Colon (tissue), 2 donors: ENCODE data around the gene ERG28.
"Not testable (repeated sequence)": the region's sequence is repeated elsewhere in the genome, so short reads cannot be mapped to it uniquely, and the experiment has no call there.

Source experiments
- FAIRE-seq: peaks from 2 replicates; lab custom pipeline; 2012; peaks lifted over from hg19 to GRCh38; lab: Jason Lieb, UNC
- donor health status: control.
- donor health status: control.

ERG28 gene

DNA sequence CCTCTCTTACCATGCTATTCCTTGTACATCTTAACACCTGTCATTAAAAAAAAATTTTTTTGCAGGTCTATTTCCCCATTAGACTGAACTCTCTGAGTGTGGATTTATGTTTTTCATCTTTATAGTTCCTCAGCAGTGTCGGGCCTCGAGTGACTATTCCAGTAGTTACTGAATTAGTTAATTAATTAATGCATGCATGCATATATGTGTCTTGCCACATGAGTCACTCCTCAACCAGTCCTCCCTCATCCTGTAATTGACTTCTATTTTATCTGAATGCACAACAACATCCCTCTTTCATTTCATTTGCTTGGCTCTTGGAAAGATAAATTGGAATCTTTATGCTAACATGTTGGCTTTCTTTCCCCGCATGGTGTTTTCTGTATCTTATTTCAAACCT is 35.6 kb downstream of the ERG28 start:
- FAIRE-seq: no peak

DNA sequence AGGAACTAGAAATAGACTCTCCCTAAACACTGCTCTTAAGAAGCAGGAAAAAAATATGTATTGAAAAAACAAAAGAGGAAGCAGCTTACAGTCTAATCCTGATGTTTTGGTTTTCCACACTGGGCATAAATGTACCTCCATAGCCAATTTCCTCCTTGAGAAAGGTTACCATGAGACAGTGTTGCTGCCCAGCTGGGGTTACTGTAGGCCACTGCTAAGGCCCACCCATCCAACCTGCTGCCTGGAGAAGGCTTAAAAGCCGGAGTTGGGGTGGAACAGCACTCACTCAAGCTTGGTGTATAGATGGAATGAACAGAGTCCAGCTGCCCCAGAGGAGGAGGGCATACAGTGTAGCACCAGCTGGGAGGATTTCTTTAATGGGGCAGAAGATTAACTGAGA is 41.1 kb downstream of the ERG28 start:
- FAIRE-seq: no peak

DNA sequence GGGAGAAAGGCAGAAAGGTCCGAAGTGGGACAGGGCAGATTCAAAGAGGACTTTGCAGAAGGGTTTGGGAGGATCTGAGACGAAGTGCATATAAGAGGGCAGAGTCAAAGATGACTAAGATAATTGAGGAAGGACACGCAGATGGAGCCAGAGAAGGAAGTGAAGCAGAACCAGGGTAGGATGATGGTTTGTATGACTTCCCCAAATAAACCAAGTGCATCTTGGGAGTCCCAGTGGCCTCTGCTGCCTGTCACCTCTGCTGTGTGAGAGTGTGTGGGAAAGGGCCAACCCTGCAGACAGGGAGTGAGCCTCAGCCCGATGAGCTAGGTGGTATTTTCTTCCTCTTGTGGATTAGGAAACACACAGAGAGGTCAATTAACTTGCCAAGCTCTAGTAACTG is 45.5 kb downstream of the ERG28 start:
- FAIRE-seq: no peak

DNA sequence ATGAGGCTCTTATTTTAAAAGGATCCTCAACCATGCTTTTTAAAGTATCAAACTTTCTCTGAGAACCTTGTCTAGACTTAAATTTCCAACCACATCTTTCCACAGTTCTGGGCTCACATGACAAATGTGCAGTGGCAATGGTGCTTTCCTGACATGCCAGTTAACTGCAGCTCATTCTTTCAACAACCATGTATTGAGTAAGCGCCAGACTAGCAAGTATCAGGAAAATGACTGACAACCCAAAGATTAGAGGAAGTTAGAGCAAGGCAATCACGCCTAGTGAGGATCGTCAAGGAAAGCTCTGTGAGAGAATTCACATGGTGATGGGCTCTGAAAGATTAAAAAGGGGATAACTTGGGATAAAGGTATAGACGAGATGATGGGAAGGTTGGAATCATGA is 46.5 kb downstream of the ERG28 start:
- FAIRE-seq: no peak

DNA sequence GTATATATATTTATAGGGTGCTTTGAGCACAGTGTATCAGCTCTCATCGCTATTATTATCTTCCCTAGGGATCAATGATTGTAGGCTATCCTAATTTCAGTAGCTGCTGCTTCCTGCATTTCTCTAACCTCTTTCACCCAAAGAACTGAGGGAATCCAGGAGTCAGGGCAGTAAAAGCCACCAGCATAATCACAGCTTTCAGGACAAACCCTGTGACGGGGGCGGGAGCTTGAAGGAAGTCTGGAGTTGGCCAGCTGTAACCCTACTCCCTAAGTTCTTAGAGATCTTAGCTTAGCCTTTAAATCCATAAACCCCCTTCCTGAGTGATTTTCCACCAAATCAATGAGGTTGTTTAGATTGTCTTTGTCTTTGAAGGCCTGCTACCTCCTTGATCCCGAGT is 48.5 kb downstream of the ERG28 start:
- FAIRE-seq: no peak

DNA sequence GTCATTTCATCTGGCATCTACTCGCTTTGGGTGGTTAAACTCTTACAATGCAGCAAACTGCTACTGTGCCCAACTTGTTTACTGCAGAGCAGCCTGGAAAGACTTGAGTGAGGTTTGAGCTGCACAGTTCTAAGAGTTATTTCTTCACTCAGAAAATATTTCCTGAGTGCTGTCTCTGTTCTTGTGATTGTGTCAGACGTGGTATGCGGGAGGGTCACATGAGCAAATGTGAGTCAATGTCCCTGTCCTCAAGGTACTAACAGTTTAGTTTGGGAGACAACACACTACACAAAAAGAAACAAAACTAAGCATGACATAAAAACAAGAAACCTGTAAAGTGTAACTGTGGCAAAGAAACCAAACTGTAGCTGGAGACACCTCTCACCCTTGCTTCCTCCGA is 49.8 kb downstream of the ERG28 start:
- FAIRE-seq: no peak

DNA sequence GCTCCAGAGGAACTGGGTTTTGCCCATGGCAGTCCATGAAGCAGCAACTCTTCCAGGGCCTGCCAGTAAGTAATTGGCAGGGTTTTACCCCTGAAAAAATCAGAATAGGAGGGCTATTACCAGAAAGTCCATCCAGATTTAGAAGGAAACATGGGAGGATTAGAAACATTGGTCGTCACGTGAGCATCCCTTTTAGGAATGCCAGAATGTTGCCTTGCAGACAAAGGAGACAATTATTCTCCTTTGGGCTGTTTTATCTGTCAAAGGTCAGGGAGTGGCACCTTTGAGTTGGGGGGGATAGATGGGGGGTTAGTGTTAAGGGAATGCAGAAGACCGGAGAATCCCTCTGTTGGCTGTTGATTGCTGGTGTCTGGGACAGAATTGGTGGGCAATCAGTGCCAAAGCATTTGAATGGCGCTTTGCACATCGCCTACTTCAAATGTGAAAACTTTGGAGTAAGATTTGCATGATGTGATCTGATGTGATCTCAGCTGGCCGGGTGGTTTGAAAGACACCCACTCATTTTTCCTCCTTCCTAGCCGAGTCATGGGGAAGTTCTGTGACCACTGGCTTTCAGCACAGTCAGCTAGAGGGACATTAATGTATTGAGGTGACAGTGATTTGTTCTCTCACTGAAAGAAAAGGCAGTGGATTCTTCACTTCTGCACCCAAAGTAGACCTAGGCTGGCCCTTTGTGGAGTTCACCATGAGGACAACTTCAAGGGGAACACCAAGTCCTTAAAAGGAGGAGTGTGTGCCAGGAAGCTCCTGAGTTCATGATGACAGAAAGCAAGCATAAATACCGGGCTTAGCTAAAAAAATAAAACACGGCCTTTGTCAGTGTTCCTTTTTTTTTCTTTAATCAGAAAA is 50.8 kb downstream of the ERG28 start:
- no peak for FAIRE-seq

DNA sequence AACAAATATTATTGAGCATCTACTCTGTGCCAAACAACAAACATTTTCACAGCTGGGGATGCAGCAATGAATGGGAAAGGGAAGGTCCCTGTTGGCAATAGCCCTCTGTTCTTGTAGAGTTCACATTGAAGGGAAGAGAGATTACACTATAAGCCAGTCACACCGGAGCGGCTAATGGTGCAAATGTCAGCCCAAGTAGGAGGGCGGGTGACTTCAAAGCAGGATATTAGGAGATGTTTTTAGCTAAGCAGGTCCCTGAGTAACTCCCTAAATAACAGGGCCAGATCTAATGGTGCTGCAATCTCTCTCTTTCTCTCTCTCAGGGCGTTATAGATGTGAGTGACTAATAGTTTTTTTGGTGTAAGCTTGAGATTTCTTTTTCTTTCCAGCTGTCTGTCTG is 51.6 kb downstream of the ERG28 start:
- FAIRE-seq: no peak

DNA sequence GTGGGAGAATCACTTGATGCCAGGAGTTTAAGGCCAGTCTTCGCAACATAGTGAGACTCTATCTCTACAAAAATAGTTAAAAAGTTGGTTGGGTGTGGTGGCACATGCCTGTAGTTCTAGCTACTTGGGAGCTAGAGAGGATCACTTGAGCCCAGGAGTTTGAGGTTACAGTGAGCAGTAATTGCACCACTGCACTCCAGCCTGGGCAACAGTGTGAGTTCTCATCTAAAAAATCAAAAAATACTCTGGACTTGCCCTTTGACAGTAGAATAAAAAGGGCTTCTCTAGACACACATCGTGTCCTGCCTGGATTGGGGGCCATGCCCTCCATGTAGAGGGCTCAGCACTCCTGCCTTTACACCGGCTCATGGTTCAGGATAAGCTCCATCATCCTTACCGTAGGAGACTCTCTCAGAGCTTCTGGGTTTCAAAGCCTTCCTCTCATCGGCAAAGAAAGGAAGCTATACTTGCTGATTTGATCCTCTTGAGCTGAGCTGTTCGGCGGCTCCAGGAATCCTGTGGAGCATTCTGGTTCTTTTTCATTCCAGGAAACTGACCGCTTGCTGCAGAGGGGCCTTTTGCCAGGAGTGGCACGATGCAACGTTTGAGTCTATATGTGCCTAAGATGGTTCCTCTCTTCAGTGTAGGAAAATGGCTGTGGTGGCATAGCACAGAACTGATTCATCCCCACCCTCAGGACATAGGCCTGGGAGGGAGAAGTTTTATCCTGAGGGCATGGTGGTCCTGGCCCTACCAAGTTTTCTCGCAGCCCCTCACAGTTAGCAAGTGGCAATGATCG is 52.6 kb downstream of the ERG28 start:
- no peak for FAIRE-seq

DNA sequence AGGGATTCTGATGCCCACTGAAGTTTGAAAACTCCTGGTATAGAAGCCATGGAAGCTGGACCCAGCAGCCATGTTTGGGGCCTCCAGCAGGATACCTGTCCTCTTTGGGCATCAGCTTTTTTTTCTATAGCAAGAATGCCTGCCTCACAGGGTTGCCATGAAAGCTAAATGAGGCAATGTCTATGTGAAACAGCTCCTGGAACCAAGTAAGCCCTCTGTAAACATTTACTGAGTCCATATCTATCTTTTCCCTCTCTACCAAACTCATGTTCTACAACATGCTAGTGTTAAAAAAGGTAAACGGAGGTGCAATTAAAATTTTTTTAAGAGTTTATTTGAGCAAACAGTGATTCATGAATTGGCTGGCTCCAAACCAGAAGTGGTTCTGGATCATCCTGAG is 53.6 kb downstream of the ERG28 start:
- no peak for FAIRE-seq

DNA sequence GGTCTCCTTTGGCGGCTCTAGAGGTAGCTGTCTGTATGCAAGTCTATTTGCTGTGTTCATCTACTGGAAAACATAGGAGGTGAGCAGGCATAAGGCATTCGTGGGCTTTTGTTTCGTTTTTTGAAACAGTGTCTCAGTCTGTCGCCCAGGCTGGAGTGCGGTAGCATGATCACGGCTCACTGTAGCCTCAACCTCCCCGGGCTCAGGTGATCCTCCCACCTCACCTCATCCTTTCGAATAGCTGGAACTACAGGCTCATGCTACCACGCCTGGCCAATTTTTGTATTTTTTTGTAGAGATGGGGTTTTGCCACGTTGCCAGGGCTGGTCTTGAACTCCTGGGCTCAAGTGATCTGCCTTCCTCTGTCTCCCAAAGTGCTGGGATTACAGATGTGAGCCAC is 54.8 kb downstream of the ERG28 start:
- FAIRE-seq: no peak

DNA sequence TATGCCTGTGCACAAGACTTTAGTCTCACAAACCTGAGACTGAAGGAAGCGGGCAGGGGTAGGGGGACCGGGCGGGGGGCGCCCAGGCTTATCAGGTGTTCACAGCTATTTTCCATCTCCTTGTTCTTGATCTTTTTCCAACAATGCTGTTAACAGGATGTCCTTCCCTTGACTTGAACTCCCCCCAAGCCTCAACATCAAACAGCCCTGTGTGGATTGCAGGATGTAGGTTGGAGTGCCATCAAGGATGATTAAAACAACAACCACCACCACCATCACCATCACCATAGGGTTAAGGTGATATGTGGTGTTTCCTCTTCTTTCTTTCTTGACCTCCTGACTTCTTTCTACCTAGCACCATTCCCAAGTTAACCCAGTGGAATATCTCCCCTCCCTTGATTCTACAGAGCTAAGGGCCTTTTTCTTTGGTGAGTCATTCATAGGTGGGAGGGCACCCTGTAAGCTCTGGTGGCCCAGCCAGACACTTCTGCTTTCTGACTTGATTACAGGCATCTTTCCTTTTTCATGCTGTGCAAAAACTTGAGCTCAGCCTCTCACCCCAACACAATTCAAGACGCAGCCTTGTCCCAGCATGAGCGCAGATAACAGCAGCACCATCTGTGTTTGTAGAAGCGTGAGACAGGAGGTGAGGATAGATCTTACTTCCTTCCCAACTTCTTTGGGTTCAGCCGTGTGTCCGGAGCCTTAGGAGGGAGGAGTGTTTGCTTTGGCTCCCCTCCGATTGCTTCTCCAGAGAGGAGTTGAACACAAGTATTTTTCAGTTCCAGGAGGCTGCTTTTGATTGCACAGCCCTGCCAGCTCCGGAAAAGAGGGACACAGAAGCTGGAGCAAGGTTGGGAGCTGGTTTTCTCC is 55.5 kb downstream of the ERG28 start:
- no peak for FAIRE-seq

DNA sequence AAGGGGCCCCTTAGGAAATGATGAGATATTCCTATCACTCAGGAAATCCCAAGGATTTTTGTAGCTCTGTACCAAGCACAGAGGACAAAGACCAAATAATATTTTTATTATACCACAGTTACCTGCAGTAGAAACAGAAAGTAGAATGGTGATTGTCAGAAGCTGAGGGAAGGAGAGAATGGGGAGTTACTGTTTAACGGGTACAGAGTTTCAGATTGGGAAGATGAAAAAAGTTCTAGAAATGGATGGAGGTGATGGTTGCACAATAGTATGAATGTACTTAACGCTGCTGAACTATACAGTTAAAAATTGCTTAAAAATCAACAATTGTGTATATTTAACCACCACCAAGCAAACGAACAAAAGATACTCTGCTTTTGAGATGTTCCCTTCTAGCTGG is 58.2 kb downstream of the ERG28 start:
- no peak for FAIRE-seq

DNA sequence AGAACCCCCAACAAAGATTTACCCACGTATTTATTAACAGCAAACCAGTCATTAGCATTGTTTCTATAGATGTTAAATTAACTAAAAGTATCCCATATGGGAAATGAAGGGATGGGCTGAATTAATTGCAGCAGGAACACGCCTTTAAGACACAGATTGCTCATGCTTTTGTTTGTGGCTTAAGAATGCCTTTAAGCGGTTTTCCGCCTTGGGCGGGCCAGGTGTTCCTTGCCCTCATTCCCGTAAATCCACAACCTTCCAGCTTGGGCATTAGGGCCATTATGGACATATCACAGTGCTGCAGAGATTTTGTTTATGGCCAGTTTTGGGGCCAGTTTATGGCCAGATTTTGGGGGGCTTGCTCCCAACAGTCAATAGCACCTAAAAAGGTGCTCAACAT is 59.6 kb downstream of the ERG28 start:
- FAIRE-seq: not testable (repeated sequence)

DNA sequence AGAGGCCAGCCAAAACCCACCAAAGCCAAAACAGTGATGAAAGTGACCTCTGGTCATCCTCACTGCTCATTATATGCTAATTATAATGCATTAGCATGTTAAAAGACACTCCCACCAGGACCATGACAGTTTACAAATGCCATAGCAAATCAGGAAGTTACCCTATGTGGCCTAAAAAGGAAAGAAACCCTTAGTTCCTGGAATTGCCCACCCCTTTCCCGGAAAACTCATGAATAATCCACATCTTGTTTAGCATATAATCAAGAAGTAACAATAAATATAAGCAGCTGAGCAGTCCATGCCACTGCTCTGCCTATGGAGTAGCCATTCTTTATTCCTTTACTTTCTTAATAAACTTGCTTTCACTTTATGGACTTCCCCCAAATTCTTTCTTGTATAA is 60.6 kb downstream of the ERG28 start:
- FAIRE-seq: not testable (repeated sequence)
